ENCODE data around the gene RIC1. TPM values are rescaled to one million over a fixed set of nuclear protein-coding genes. Genes with fewer than 3 reads are reported as not detected.

Gene RIC1
- total RNA-seq, 1 experiment from 2014 or later: 11.4 TPM

DNA sequence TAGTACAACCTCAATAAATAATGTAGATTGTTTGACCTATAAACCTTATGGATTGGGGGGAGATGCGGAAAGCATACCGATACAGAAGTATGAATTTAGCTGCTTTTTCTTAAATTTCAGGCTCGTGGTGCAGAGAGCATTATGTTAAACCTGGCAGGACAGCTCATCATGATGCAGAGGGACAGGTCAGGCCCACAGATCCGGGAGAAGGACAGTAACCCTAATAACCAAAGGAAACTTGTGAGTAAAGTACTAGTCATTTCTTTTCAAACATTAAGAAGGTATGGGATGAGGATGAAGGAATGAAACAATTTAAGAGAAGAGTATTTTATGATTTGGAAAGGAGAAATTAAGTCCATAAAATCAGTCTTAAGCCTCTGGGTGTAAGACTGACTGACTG, 133.5 kb downstream of the RIC1 start:
- Mint-ChIP-seq H3K36me3 (ENCODE audit: insufficient read depth, unreplicated experiment) (peaks cover 4% of the 10 kb centered on the region), H3K27me3 (ENCODE audit: unreplicated experiment) (no peaks in the 10 kb centered on the region), H3K4me3 (ENCODE audit: low read depth, unreplicated experiment) (no peak overlapping the region), H3K4me1 (ENCODE audit: low read depth, unreplicated experiment) (no peaks in the 10 kb centered on the region), H3K9me3 (ENCODE audit: low read depth, unreplicated experiment) (no peaks in the 10 kb centered on the region), H3K27ac (ENCODE audit: unreplicated experiment) (no peak overlapping the region)
- TF ChIP-seq, protein P1, sequence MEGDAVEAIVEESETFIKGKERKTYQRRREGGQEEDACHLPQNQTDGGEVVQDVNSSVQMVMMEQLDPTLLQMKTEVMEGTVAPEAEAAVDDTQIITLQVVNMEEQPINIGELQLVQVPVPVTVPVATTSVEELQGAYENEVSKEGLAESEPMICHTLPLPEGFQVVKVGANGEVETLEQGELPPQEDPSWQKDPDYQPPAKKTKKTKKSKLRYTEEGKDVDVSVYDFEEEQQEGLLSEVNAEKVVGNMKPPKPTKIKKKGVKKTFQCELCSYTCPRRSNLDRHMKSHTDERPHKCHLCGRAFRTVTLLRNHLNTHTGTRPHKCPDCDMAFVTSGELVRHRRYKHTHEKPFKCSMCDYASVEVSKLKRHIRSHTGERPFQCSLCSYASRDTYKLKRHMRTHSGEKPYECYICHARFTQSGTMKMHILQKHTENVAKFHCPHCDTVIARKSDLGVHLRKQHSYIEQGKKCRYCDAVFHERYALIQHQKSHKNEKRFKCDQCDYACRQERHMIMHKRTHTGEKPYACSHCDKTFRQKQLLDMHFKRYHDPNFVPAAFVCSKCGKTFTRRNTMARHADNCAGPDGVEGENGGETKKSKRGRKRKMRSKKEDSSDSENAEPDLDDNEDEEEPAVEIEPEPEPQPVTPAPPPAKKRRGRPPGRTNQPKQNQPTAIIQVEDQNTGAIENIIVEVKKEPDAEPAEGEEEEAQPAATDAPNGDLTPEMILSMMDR (IDR thresholded peaks at IDR 0.05; ENCODE audit: unreplicated experiment): no peak
- BruUV-seq (replicated peaks): no TSS peak
- intact Hi-C loops (cut with micrococcal nuclease; ENCODE audit: unreplicated experiment): no loop called here
- CTCF ChIA-PET: no interaction called here
- DNase-seq: no peak

DNA sequence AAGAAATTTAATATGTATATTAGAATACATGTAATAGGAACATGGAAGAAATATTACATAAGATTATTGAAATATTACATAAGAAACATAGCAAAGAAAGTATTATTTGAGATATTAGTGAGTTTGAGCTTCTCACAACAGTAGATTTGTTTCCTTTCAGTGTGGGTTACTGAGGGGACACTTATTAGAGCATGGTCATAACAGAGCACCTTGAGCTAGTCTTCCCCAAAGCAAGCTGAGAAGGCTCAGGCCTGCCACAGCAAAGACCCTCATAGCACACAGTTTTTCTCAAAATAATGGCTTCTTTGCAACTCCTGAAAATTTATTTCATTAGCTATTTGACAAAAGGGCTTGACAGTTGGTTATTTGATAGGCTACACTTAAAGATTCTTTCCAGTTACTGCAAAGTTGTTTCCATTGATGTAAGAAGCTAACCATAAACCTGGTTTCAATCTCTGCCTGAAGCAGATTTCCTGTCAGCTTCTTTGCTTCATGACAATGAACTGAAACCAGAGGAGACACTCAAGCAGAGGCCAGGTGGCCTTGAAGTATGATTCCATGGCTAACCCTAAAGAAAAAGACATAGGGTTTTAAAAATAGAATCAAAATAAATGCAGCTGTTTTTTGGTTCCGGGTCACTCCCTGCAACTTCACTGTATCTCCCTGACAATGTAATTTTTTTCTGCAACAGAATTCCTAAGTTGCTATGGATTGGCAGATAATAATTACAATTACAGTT, 135.4 kb downstream of the RIC1 start:
- BruUV-seq (replicated peaks): no TSS peak
- no peak overlapping the region for H3K4me3 Mint-ChIP-seq (ENCODE audit: low read depth, unreplicated experiment)
- intact Hi-C loops (cut with micrococcal nuclease; ENCODE audit: unreplicated experiment): no loop called here
- CTCF ChIA-PET: no interaction called here
- TF ChIP-seq, protein P1 (IDR thresholded peaks at IDR 0.05; ENCODE audit: unreplicated experiment): no peak
- H3K36me3 Mint-ChIP-seq (ENCODE audit: insufficient read depth, unreplicated experiment): peaks cover 6% of the 10 kb centered on the region
- no peaks in the 10 kb centered on the region for H3K4me1 Mint-ChIP-seq (ENCODE audit: low read depth, unreplicated experiment)
- H3K9me3 Mint-ChIP-seq (ENCODE audit: low read depth, unreplicated experiment): no peaks in the 10 kb centered on the region
- H3K27me3 Mint-ChIP-seq (ENCODE audit: unreplicated experiment): no peaks in the 10 kb centered on the region
- no peak overlapping the region for H3K27ac Mint-ChIP-seq (ENCODE audit: unreplicated experiment)
- no peak for DNase-seq

DNA sequence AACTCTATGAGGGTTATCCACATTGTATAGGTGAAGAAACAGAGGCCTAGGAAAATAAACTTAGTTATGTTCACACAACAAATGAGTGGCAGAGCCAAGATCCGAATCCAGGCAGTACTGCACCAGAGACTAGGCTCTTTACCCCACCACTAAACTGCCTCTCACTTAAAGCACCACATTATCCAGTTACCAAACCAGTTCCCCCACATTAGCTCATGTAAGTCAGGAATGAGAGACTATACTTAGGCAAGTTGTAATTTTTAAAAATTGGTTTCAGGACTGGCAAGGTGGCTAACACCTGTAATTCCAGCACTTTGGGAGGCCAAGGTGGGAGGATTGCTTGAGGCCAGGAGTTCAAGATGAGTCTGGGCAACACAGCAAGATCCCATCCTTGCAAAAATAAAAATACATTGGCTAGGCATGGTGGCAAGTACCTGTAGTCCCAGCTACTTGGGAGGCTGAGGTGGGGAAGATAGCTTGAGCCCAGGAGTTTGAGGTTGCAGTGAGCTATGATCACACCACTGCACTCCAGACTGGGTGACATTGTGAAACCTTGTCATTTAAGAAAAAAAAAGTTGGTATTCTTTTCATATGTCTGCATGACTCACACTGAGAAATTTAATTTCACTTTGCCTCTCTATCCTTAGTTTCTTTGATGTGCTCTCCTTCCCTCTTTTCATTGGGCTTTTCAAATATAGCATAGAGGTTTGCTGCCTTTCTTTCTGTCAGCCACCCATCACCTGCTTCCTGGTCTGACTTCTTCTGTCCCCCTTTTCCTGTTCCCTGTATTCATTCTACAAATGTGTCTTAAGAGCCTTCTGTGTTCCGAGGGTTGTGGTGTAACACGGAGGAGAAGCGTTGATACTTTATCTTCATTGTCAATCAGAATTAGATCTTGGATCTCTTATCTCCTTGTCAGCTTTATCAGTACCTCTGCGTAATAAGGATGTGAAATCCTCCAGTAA, 139.3 kb downstream of the RIC1 start:
- no TSS peak for BruUV-seq (replicated peaks)
- H3K4me1 Mint-ChIP-seq (ENCODE audit: low read depth, unreplicated experiment): no peaks in the 10 kb centered on the region
- H3K27ac Mint-ChIP-seq (ENCODE audit: unreplicated experiment): no peak overlapping the region
- intact Hi-C loops (cut with micrococcal nuclease; ENCODE audit: unreplicated experiment): no loop called here
- DNase-seq: no peak
- H3K4me3 Mint-ChIP-seq (ENCODE audit: low read depth, unreplicated experiment): no peak overlapping the region
- no peaks in the 10 kb centered on the region for H3K9me3 Mint-ChIP-seq (ENCODE audit: low read depth, unreplicated experiment)
- CTCF ChIA-PET: no interaction called here
- H3K27me3 Mint-ChIP-seq (ENCODE audit: unreplicated experiment): no peaks in the 10 kb centered on the region
- TF ChIP-seq, protein P1 (IDR thresholded peaks at IDR 0.05; ENCODE audit: unreplicated experiment): no peak
- H3K36me3 Mint-ChIP-seq (ENCODE audit: insufficient read depth, unreplicated experiment): peaks cover 6% of the 10 kb centered on the region

DNA sequence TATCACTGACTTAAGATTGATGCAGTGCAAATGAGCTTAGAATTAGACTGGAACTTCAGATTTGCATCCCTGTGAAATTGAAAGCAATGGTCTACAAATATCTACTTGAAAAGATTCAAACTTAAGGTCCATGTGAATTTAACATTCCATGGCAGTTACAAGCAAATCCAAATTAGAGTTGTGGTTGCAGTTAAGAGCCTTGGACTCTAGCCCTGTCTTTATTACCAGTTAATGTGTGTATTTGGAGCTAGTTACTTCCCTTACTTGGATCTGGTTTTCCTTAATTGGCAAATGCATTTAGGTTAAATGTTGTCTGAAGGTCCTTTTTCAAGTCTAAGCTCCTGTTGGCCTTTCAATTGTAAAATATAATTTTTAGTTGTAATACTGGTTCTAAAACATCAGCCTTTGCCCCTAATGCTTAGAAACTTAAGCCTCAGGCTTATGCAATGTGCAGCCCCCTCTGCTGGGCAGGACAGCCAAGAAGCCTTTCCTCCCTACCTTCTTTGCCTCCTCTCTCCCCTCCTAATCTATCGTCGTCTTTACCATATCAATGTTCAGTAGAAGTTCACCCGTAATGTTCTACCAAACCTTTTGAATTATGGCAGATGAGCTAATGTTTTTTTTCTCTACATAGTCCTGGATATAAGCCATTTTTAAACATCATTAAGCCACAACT, 144.6 kb downstream of the RIC1 start:
- Mint-ChIP-seq H3K4me3 (ENCODE audit: low read depth, unreplicated experiment) (no peak overlapping the region), H3K4me1 (ENCODE audit: low read depth, unreplicated experiment) (no peaks in the 10 kb centered on the region), H3K36me3 (ENCODE audit: insufficient read depth, unreplicated experiment) (peaks cover 2% of the 10 kb centered on the region), H3K9me3 (ENCODE audit: low read depth, unreplicated experiment) (no peaks in the 10 kb centered on the region), H3K27ac (ENCODE audit: unreplicated experiment) (no peak overlapping the region), H3K27me3 (ENCODE audit: unreplicated experiment) (no peaks in the 10 kb centered on the region)
- DNase-seq: no peak
- intact Hi-C loops (cut with micrococcal nuclease; ENCODE audit: unreplicated experiment): no loop called here
- BruUV-seq (replicated peaks): no TSS peak
- TF ChIP-seq, protein P1 (IDR thresholded peaks at IDR 0.05; ENCODE audit: unreplicated experiment): no peak
- CTCF ChIA-PET: interaction anchor here (1.0 kb wide), 1 partner anchor 40 kb away, joined by 4 read pairs; no protein-coding TSS in a partner anchor
